HCT116 (cell line): ENCODE measurements around the gene CAMK1D. TPM values are rescaled to one million over a fixed set of nuclear protein-coding genes. Genes with fewer than 3 reads are reported as not detected.

Experiments
- ATAC-seq: fragments of 200-7000 bp; cut with Tn5 transposase; 2 replicates; pipeline ENCODE4 v1.9.1; 2020; ENCODE audit warnings: mild to moderate bottlenecking, moderate library complexity
- BruUV-seq: library from RNA; stranded (reverse); fragments of 400-500 nt; replicated peaks from 2 replicates; lab custom pipeline; 2021; lab: Mats Ljungman, UMichigan
- CTCF ChIA-PET: fragments of 300-600 bp; sonication (Branson Sonifier 250); formaldehyde crosslinking; loops from one replicate; lab custom pipeline; 2021; ENCODE audit warnings: antibody characterized with exemption; lab: Charles Lee
- POLR2A ChIA-PET: fragments of 300-600, 350-600 bp; sonication (Branson Sonifier 250); formaldehyde crosslinking; loops from one replicate; lab custom pipeline; 2021; ENCODE audit warnings: antibody characterized with exemption; lab: Charles Lee
- RAD21 ChIA-PET, 2 experiments: fragments of 300-600 bp; sonication (Branson Sonifier 250); formaldehyde crosslinking; loops; one replicate each; lab custom pipeline; 2023; ENCODE audit warnings: low total read pairs in 2 of 2; ENCODE audit not compliant: uncharacterized antibody in 2 of 2, unreplicated experiment in 2 of 2, low non-redundant PET in 1 of 2; lab: Charles Lee
- DNase-seq: peaks from one replicate; pipeline ENCODE4 v3.0.0-alpha.2; 2010; ENCODE audit warnings: low read depth, low spot score
- H2AFZ ChIP-seq: fragments of 200-600 bp; shearing (Covaris generic), sonication (generic); 2 replicates; pipeline ENCODE4 v1.6.1; 2017; ENCODE audit warnings: low read depth, mixed run types, mixed read lengths, antibody characterized with exemption, low read length; ENCODE audit not compliant: poor library complexity, severe bottlenecking
- H3K27ac ChIP-seq: 2 replicates; pipeline ENCODE4 v1.5.1; 2012; ENCODE audit warnings: low read depth, low read length
- H3K27me3 ChIP-seq: fragments of 200-600 bp; sonication (generic); 2 replicates; pipeline ENCODE4 v1.6.1; 2016; ENCODE audit warnings: mixed run types, low read length, mixed read lengths; ENCODE audit not compliant: insufficient read depth
- H3K36me3 ChIP-seq, 2 experiments: fragments of 200-500 bp in 1 of 2; fragments of 200-600 bp in 1 of 2; sonication (Bioruptor generic) in 1 of 2; sonication (generic) in 1 of 2; 2 replicates each; pipeline versions ENCODE4 v1.5.1 to v1.6.1; 2014 to 2016; ENCODE audit warnings: low read length in 2 of 2, inconsistent platforms in 1 of 2, mixed read lengths in 1 of 2, mixed run types in 1 of 2; ENCODE audit not compliant: insufficient read depth in 2 of 2, control insufficient read depth in 1 of 2
- H3K4me1 ChIP-seq, 2 experiments: fragments of 200-600 bp in 1 of 2; sonication (generic) in 1 of 2; 2 replicates each; pipeline versions ENCODE4 v1.5.1 to v1.6.1; 2012 to 2017; ENCODE audit warnings: low read length in 2 of 2, inconsistent platforms in 1 of 2, mild to moderate bottlenecking in 1 of 2, mixed read lengths in 1 of 2, mixed run types in 1 of 2, moderate library complexity in 1 of 2; ENCODE audit not compliant: insufficient read depth in 2 of 2, control insufficient read depth in 1 of 2
- H3K4me2 ChIP-seq: fragments of 200-600 bp; sonication (generic); 2 replicates; pipeline ENCODE4 v1.6.1; 2017; ENCODE audit warnings: mixed run types, low read length, mixed read lengths
- H3K4me3 ChIP-seq, 2 experiments: fragments of 200-600 bp in 1 of 2; sonication (generic) in 1 of 2; replicated peaks in 1 of 2; 2 replicates each; pipeline ENCODE4 v1.5.1; 2011 to 2016; ENCODE audit warnings: low read length in 2 of 2, control low read depth in 1 of 2, low read depth in 1 of 2, mild to moderate bottlenecking in 1 of 2, mixed read lengths in 1 of 2, mixed run types in 1 of 2
- H3K79me2 ChIP-seq: fragments of 200-600 bp; sonication (generic); 2 replicates; pipeline ENCODE4 v1.6.1; 2017; ENCODE audit warnings: mild to moderate bottlenecking, mixed run types, low read length, moderate library complexity, mixed read lengths; ENCODE audit not compliant: insufficient read depth
- H3K9ac ChIP-seq: fragments of 200-600 bp; sonication (generic); 2 replicates; pipeline ENCODE4 v1.6.1; 2016; ENCODE audit warnings: low read length, mixed read lengths
- H3K9me2 ChIP-seq: fragments of 200-600 bp; sonication (generic), shearing (Covaris generic); 2 replicates; pipeline ENCODE4 v1.6.1; 2017; ENCODE audit warnings: mixed run types, mild to moderate bottlenecking, moderate library complexity; ENCODE audit not compliant: insufficient read depth
- H3K9me3 ChIP-seq, 2 experiments: fragments of 200-500 bp in 1 of 2; fragments of 200-600 bp in 1 of 2; sonication (Bioruptor generic) in 1 of 2; sonication (generic) in 1 of 2; 2 replicates each; pipeline ENCODE4 v1.6.1; 2014 to 2017; ENCODE audit warnings: low read length in 2 of 2, mixed read lengths in 2 of 2, inconsistent platforms in 1 of 2, low read depth in 1 of 2, mild to moderate bottlenecking in 1 of 2, mixed run types in 1 of 2, moderate library complexity in 1 of 2; ENCODE audit not compliant: control insufficient read depth in 1 of 2, insufficient read depth in 1 of 2
- H4K20me1 ChIP-seq: fragments of 200-600 bp; sonication (generic), shearing (Covaris generic); 2 replicates; pipeline ENCODE4 v1.6.1; 2017; ENCODE audit warnings: mixed run types, mild to moderate bottlenecking, moderate library complexity; ENCODE audit not compliant: insufficient read depth
- CEBPB ChIP-seq: IDR thresholded peaks from 2 replicates; pipeline ENCODE4 v1.6.1; 2012; ENCODE audit warnings: low read depth
- CTCF ChIP-seq, 3 experiments: fragments of 200-600 bp in 1 of 3; sonication (generic) in 1 of 3; IDR thresholded peaks in 2 of 3; conservative IDR thresholded peaks in 1 of 3; 2 replicates each; pipeline ENCODE4 v1.5.1; 2012 to 2017; ENCODE audit warnings: low read depth in 2 of 3, low read length in 2 of 3, antibody characterized with exemption in 1 of 3, borderline replicate concordance in 1 of 3, control low read depth in 1 of 3, mild to moderate bottlenecking in 1 of 3, mixed read lengths in 1 of 3, mixed run types in 1 of 3, moderate library complexity in 1 of 3; ENCODE audit not compliant: insufficient read depth in 1 of 3
- EGR1 ChIP-seq: IDR thresholded peaks from 2 replicates; pipeline ENCODE4 v1.6.1; 2012; ENCODE audit warnings: low read depth
- ELF1 ChIP-seq: IDR thresholded peaks from 2 replicates; pipeline ENCODE4 v1.6.1; 2012; ENCODE audit warnings: low read depth, borderline replicate concordance
- EZH2phosphoT487 ChIP-seq: fragments of 200-600 bp; IDR thresholded peaks from 2 replicates; pipeline ENCODE4 v1.6.1; 2018; ENCODE audit warnings: antibody characterized with exemption, borderline replicate concordance
- POLR2A ChIP-seq: IDR thresholded peaks from 2 replicates; pipeline ENCODE4 v1.7.0; 2011; ENCODE audit warnings: borderline replicate concordance; ENCODE audit not compliant: insufficient read depth, insufficient read length; ENCODE audit errors: extremely low read depth
- POLR2AphosphoS5 ChIP-seq: IDR thresholded peaks from 2 replicates; pipeline ENCODE4 v1.6.1; 2011; ENCODE audit warnings: mild to moderate bottlenecking, low read depth, low read length, moderate library complexity
- SIN3A ChIP-seq: IDR thresholded peaks from 2 replicates; pipeline ENCODE4 v1.6.1; 2012; ENCODE audit warnings: low read depth
- SRF ChIP-seq: IDR thresholded peaks from 2 replicates; pipeline ENCODE4 v1.6.1; 2012; ENCODE audit warnings: low read depth
- TCF7L2 ChIP-seq: IDR thresholded peaks from 2 replicates; pipeline ENCODE4 v1.7.0; 2011; ENCODE audit warnings: borderline replicate concordance, inconsistent platforms; ENCODE audit not compliant: insufficient read depth, insufficient read length; ENCODE audit errors: extremely low read depth
- YY1 ChIP-seq: IDR thresholded peaks from 2 replicates; pipeline ENCODE4 v1.6.1; 2011; ENCODE audit warnings: low read length, low read depth, moderate library complexity, mild to moderate bottlenecking; ENCODE audit not compliant: insufficient replicate concordance; ENCODE audit errors: extremely low read depth
- ZFX ChIP-seq: fragments of 450-650 bp; IDR thresholded peaks from 2 replicates; pipeline ENCODE4 v1.6.1; 2017
- ZNF274 ChIP-seq: fragments of 200-500 bp; sonication (Bioruptor generic); IDR thresholded peaks from 2 replicates; pipeline ENCODE4 v1.6.1; 2014; ENCODE audit warnings: mild to moderate bottlenecking, low read depth, low read length, inconsistent platforms
- intact Hi-C: fragments of 100-400 bp; cut with micrococcal nuclease; formaldehyde crosslinking; loops from 2 replicates; pipeline ENCODE4 v1.10.0; 2022
- total RNA-seq: library from RNA; stranded (reverse); gene quantifications from one replicate; pipeline ENCODE4 v1.2.1, GENCODE V29; 2021; ENCODE audit not compliant: unreplicated experiment
- TF ChIP-seq, protein P1 (sequence below): IDR thresholded peaks from 2 replicates; pipeline ENCODE4 v1.6.1; 2011; ENCODE audit warnings: mild to moderate bottlenecking, low read length, moderate library complexity; ENCODE audit not compliant: insufficient replicate concordance; ENCODE audit errors: extremely low read depth
- TF ChIP-seq, protein P2 (sequence below): IDR thresholded peaks from 2 replicates; pipeline ENCODE4 v1.6.1; 2012
- TF ChIP-seq, protein P3 (sequence below): IDR thresholded peaks from 2 replicates; pipeline ENCODE4 v1.6.1; 2012

Gene CAMK1D
- total RNA-seq, 1 experiment from 2014 or later: 9.6 TPM

- CTCF ChIA-PET: no interaction called here
Observed at GRCh38 chr10:12583891-12584595, 234.7 kb downstream of the CAMK1D start.

DNA sequence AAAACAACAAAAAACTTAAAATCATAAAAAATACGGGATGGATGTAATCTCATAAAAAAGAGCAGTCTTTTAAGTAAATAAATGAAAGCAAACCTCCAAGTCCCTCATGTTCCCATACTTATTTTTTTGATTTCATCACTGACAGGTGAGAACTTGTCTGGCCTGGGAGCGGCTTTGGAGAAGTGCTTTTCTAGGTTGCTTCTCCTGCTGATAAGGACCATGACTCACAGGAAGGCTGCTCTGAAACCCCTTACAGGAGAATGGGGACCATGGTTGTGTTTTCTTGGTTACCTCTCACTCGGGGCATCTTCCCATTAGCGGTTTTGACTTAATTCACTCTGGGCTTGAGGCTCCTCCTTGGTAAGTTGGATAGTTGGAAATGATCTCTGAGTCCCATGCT lies 237.4 kb downstream of the CAMK1D start:
- ATAC-seq (no peak), DNase-seq (no peak)
- Histone ChIP-seq H3K9ac (no peak overlapping the region), H3K27me3 (no peaks in the 10 kb centered on the region), H3K4me2 (no peak overlapping the region), H4K20me1 (no peaks in the 10 kb centered on the region), H3K36me3 (no peaks in the 10 kb centered on the region), H3K79me2 (no peaks in the 10 kb centered on the region), H3K27ac (no peak overlapping the region), H3K4me3 (no peak overlapping the region), H3K4me1 (no peaks in the 10 kb centered on the region), H3K9me3 (no peaks in the 10 kb centered on the region), H3K9me2 (no peaks in the 10 kb centered on the region), H2AFZ (no peak overlapping the region)
- CTCF ChIA-PET: no interaction called here
- no TSS peak for BruUV-seq
- POLR2A ChIA-PET: no interaction called here
- intact Hi-C loops: no loop called here
- RAD21 ChIA-PET: no interaction called here
- TF ChIP-seq EGR1 (no peak), CTCF (IDR thresholded peaks at IDR 0.05 in 2 of 3, conservative IDR thresholded peaks at IDR 0.05 in 1 of 3; ENCODE audit: borderline replicate concordance in 1 of 3, insufficient read depth in 1 of 3, low read depth in 2 of 3, low read length in 2 of 3) (no peak), YY1 (no peak), POLR2AphosphoS5 (no peak), SRF (no peak), TCF7L2 (no peak), CEBPB (no peak), ZNF274 (no peak), POLR2A (no peak), SIN3A (no peak), ZFX (no peak)
- TF ChIP-seq, protein P1, sequence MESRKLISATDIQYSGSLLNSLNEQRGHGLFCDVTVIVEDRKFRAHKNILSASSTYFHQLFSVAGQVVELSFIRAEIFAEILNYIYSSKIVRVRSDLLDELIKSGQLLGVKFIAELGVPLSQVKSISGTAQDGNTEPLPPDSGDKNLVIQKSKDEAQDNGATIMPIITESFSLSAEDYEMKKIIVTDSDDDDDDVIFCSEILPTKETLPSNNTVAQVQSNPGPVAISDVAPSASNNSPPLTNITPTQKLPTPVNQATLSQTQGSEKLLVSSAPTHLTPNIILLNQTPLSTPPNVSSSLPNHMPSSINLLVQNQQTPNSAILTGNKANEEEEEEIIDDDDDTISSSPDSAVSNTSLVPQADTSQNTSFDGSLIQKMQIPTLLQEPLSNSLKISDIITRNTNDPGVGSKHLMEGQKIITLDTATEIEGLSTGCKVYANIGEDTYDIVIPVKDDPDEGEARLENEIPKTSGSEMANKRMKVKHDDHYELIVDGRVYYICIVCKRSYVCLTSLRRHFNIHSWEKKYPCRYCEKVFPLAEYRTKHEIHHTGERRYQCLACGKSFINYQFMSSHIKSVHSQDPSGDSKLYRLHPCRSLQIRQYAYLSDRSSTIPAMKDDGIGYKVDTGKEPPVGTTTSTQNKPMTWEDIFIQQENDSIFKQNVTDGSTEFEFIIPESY: no peak
- TF ChIP-seq, protein P2, sequence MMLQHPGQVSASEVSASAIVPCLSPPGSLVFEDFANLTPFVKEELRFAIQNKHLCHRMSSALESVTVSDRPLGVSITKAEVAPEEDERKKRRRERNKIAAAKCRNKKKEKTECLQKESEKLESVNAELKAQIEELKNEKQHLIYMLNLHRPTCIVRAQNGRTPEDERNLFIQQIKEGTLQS: no peak
- TF ChIP-seq, protein P3, sequence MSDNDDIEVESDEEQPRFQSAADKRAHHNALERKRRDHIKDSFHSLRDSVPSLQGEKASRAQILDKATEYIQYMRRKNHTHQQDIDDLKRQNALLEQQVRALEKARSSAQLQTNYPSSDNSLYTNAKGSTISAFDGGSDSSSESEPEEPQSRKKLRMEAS: no peak

More at GRCh38 chr10:12583891-12584595, 234.7 kb downstream of the CAMK1D start:
- RAD21 ChIA-PET: no interaction called here
- ATAC-seq (no peak), DNase-seq (no peak)
- Histone ChIP-seq H3K4me2 (no peak overlapping the region), H3K79me2 (no peaks in the 10 kb centered on the region), H3K4me1 (no peaks in the 10 kb centered on the region), H3K9ac (no peak overlapping the region), H2AFZ (no peak overlapping the region), H3K27me3 (no peaks in the 10 kb centered on the region), H3K4me3 (no peak overlapping the region), H3K9me2 (no peaks in the 10 kb centered on the region), H3K36me3 (no peaks in the 10 kb centered on the region), H3K27ac (no peak overlapping the region), H3K9me3 (no peaks in the 10 kb centered on the region), H4K20me1 (no peaks in the 10 kb centered on the region)
- TF ChIP-seq ELF1 (no peak), EZH2phosphoT487 (no peak)
- TF ChIP-seq, protein P2: no peak
- no TSS peak for BruUV-seq
- intact Hi-C loops: no loop called here
- POLR2A ChIA-PET: no interaction called here
